Upper lobe of left lung (tissue), 4 donors: ENCODE results near the gene GAS2.

Source experiments
- EP300 ChIP-seq, 4 donors: sonication (generic); formaldehyde crosslinking; IDR thresholded peaks; one replicate each; pipeline ENCODE4 v1.5.1; 2017; ENCODE audit warnings: antibody characterized with exemption in 4 of 4, control low read depth in 2 of 4
- POLR2A ChIP-seq, 4 donors: fragments of 450-650 bp; IDR thresholded peaks; one replicate each; pipeline ENCODE4 v1.5.1; 2016 to 2017; ENCODE audit warnings: antibody characterized with exemption in 4 of 4, mild to moderate bottlenecking in 2 of 4
- POLR2AphosphoS5 ChIP-seq, 2 donors: sonication (generic); formaldehyde crosslinking; IDR thresholded peaks; one replicate each; pipeline ENCODE4 v1.5.1; 2017; ENCODE audit warnings: antibody characterized with exemption in 2 of 2
- TF ChIP-seq, protein P1 (sequence below), 6 experiments: fragments of 450-650 bp in 4 of 6; fragments of 200-600 bp in 2 of 6; sonication (generic) in 2 of 6; IDR thresholded peaks; one replicate each; pipeline ENCODE4 v1.5.1; 2016 to 2019; ENCODE audit warnings: antibody characterized with exemption in 6 of 6

DNA sequence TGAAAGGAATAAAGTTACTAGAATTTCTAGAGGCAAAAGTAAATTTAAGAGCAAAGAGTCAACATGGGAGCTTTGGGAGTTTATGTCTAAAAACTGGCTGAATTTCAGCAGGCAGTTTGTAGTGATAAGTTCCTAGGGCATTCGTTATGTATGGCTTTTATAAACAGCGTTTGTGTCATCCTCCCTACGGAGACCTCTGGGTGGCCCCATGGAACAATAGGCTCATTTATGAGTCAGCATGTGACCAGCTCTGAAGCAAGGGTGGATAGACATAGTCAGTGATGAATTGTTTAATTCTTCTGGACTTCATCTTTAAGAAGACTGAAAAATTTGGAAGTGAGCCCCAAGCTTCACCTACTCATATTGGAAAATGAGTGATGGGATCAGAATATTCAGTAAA, 126.1 kb downstream of the GAS2 start:
- TF ChIP-seq, protein P1, sequence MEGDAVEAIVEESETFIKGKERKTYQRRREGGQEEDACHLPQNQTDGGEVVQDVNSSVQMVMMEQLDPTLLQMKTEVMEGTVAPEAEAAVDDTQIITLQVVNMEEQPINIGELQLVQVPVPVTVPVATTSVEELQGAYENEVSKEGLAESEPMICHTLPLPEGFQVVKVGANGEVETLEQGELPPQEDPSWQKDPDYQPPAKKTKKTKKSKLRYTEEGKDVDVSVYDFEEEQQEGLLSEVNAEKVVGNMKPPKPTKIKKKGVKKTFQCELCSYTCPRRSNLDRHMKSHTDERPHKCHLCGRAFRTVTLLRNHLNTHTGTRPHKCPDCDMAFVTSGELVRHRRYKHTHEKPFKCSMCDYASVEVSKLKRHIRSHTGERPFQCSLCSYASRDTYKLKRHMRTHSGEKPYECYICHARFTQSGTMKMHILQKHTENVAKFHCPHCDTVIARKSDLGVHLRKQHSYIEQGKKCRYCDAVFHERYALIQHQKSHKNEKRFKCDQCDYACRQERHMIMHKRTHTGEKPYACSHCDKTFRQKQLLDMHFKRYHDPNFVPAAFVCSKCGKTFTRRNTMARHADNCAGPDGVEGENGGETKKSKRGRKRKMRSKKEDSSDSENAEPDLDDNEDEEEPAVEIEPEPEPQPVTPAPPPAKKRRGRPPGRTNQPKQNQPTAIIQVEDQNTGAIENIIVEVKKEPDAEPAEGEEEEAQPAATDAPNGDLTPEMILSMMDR (IDR thresholded peaks at IDR 0.05): no peak
- TF ChIP-seq EP300 (IDR thresholded peaks at IDR 0.05) (no peak), POLR2AphosphoS5 (IDR thresholded peaks at IDR 0.05) (no peak), POLR2A (IDR thresholded peaks at IDR 0.05) (no peak)
